Keratinocyte (primary cell): ENCODE measurements around the gene SPX. TPM values are rescaled to one million over a fixed set of nuclear protein-coding genes. Genes with fewer than 3 reads are reported as not detected.
A peak's percentile ranks its signal among the peaks of the same experiment; 100 is the strongest.

ENCODE experiments used
- DNase-seq: peaks from one replicate; pipeline ENCODE4 v3.0.0-alpha.2; 2011; ENCODE audit warnings: low read depth, missing footprints, low spot score
- FAIRE-seq: peaks from 2 replicates; lab custom pipeline; 2011; peaks lifted over from hg19 to GRCh38; lab: Jason Lieb, UNC
- H2AFZ ChIP-seq: 2 replicates; pipeline ENCODE4 v1.6.0; 2012; ENCODE audit warnings: low read length, control low read depth, inconsistent platforms; ENCODE audit not compliant: control insufficient read depth
- H3K27ac ChIP-seq: 2 replicates; pipeline ENCODE4 v1.5.1; 2011; ENCODE audit warnings: low read length; ENCODE audit not compliant: control insufficient read depth, insufficient read depth
- H3K27me3 ChIP-seq: 3 replicates; pipeline ENCODE4 v1.6.0; 2011; ENCODE audit warnings: low read length; ENCODE audit not compliant: control insufficient read depth, insufficient read depth; ENCODE audit errors: extremely low read depth
- H3K36me3 ChIP-seq, 2 experiments: 2 replicates in 1 of 2; 3 replicates in 1 of 2; pipeline ENCODE4 v1.5.1; 2011; ENCODE audit warnings: low read length in 2 of 2, mild to moderate bottlenecking in 1 of 2; ENCODE audit not compliant: control insufficient read depth in 2 of 2, insufficient read depth in 2 of 2; ENCODE audit errors: extremely low read depth in 1 of 2
- H3K4me1 ChIP-seq: 3 replicates; pipeline ENCODE4 v1.5.1; 2011; ENCODE audit warnings: low read length; ENCODE audit not compliant: control insufficient read depth, insufficient read depth; ENCODE audit errors: extremely low read depth
- H3K4me2 ChIP-seq: 3 replicates; pipeline ENCODE4 v1.6.0; 2011; ENCODE audit warnings: low read depth, low read length; ENCODE audit not compliant: control insufficient read depth, insufficient read depth; ENCODE audit errors: extremely low read depth
- H3K4me3 ChIP-seq, 3 experiments: fragments of 200-600 bp in 1 of 3; sonication (generic) in 1 of 3; 2 replicates in 2 of 3; 3 replicates in 1 of 3; pipeline ENCODE4 v1.5.1; 2011 to 2016; ENCODE audit warnings: low read length in 3 of 3, mild to moderate bottlenecking in 3 of 3, control low read depth in 2 of 3, inconsistent platforms in 1 of 3, low read depth in 1 of 3, mixed read lengths in 1 of 3, mixed run types in 1 of 3, moderate library complexity in 1 of 3; ENCODE audit not compliant: control insufficient read depth in 2 of 3, insufficient read depth in 2 of 3; ENCODE audit errors: extremely low read depth in 1 of 3
- H3K79me2 ChIP-seq: 2 replicates; pipeline ENCODE4 v1.6.0; 2012; ENCODE audit warnings: low read length; ENCODE audit not compliant: control insufficient read depth, insufficient read depth
- H3K9ac ChIP-seq: 3 replicates; pipeline ENCODE4 v1.6.0; 2011; ENCODE audit warnings: low read length; ENCODE audit not compliant: control insufficient read depth, insufficient read depth; ENCODE audit errors: extremely low read depth
- H3K9me1 ChIP-seq: 3 replicates; pipeline ENCODE4 v1.6.0; 2011; ENCODE audit warnings: low read length; ENCODE audit not compliant: control insufficient read depth, insufficient read depth; ENCODE audit errors: extremely low read depth
- H3K9me3 ChIP-seq: 2 replicates; pipeline ENCODE4 v1.5.1; 2012; ENCODE audit warnings: low read depth, low read length; ENCODE audit not compliant: control insufficient read depth
- H4K20me1 ChIP-seq: 3 replicates; pipeline ENCODE4 v1.6.0; 2011; ENCODE audit warnings: low read length; ENCODE audit not compliant: control insufficient read depth, insufficient read depth; ENCODE audit errors: extremely low read depth
- CTCF ChIP-seq, 3 experiments: IDR thresholded peaks in 1 of 3; conservative IDR thresholded peaks in 1 of 3; optimal IDR thresholded peaks in 1 of 3; 2 replicates in 2 of 3; 3 replicates in 1 of 3; pipeline versions ENCODE3 to v1.5.1; 2011; ENCODE audit warnings: low read length in 3 of 3, mild to moderate bottlenecking in 3 of 3, moderate library complexity in 2 of 3, control low read depth in 1 of 3, inconsistent platforms in 1 of 3; ENCODE audit not compliant: insufficient read depth in 2 of 3; ENCODE audit errors: extremely low read depth in 1 of 3
- EZH2 ChIP-seq: IDR thresholded peaks from one replicate; pipeline ENCODE4 v1.6.1; 2012; ENCODE audit warnings: inconsistent platforms, mild to moderate bottlenecking, low read length, moderate library complexity
- dilution Hi-C: fragments of 300-500 bp; cut with MboI; formaldehyde crosslinking; loops from one replicate; pipeline ENCODE4 v1.7.0; 2020; ENCODE audit warnings: low sequenced_read_pairs; ENCODE audit not compliant: extremely low pct_ligation_motif_present
- polyA minus RNA-seq, 3 experiments: library from RNA; depleted of rRNA, polyadenylated mRNA; stranded (reverse); fragments of >200 nt; gene quantifications; 1 replicate in 1 of 3; 2 replicates in 1 of 3; 3 replicates in 1 of 3; pipeline ENCODE4 v1.2.3, GENCODE V29; 2011
- polyA plus RNA-seq, 5 experiments: library from polyadenylated mRNA; depleted of rRNA in 3 of 5; stranded (reverse) in 3 of 5; stranded (forward) in 1 of 5; unstranded in 1 of 5; fragments of >200 nt; gene quantifications; 1 replicate in 1 of 5; 2 replicates in 3 of 5; 3 replicates in 1 of 5; pipeline versions ENCODE4 v1.2.1 to v1.2.3, GENCODE V29; 2011 to 2012; ENCODE audit warnings: missing spikeins in 2 of 5, low read depth in 1 of 5, low replicate concordance in 1 of 5

Gene SPX
- polyA plus RNA-seq (0.07 to 0.12 TPM (median 0.12 TPM) in 3 replicates), polyA minus RNA-seq (not detected in 3 replicates)
- not detected for polyA plus RNA-seq (2011; ENCODE audit: low read depth)
- 0.12 and 0.18 TPM in 2 replicates for polyA plus RNA-seq (2011; cell fraction: cytosol; rRNA removed)
- polyA plus RNA-seq (2011; cell fraction: nucleus; rRNA removed): 0.06 TPM in 1 of 2 replicates, not detected in the other
- not detected in 2 replicates for polyA plus RNA-seq (2012; ENCODE audit: low replicate concordance)
- not detected for polyA minus RNA-seq (2011; cell fraction: cytosol; rRNA and poly(A)+ RNA removed)
- 0.08 TPM in 1 of 2 replicates, not detected in the other for polyA minus RNA-seq (2011; cell fraction: nucleus; rRNA and poly(A)+ RNA removed)

GRCh38 chr12:21526053-21526452, at the start of gene SPX:
Gene SPX (plus strand): TSS chr12:21526296. CDS start chr12:21526473, 177 bp downstream.
- no peaks in the 10 kb centered on the region for H3K9me1 ChIP-seq
- no peak within 1 kb of the TSS for H3K27ac ChIP-seq
- no peaks in the 10 kb centered on the region for H4K20me1 ChIP-seq
- H3K9me3 ChIP-seq: no peaks in the 10 kb centered on the region
- peak within 1 kb of the TSS in 1 of 3 experiments; percentile 75 for H3K4me3 ChIP-seq
- FAIRE-seq: no peak
- H3K79me2 ChIP-seq: no peaks in the 10 kb centered on the region
- peaks cover 27% of the 10 kb centered on the region for H3K27me3 ChIP-seq
- no peaks in the 10 kb centered on the region for H3K4me1 ChIP-seq
- peak within 1 kb of the TSS; percentile 90 for H3K4me2 ChIP-seq
- TF ChIP-seq EZH2 (no peak), CTCF (optimal IDR thresholded peaks at IDR 0.05 in 1 of 3, IDR thresholded peaks at IDR 0.05 in 1 of 3, conservative IDR thresholded peaks at IDR 0.05 in 1 of 3; ENCODE audit: extremely low read depth in 1 of 3, insufficient read depth in 2 of 3, low read length in 3 of 3) (no peak)
- H3K9ac ChIP-seq: no peak within 1 kb of the TSS
- H2AFZ ChIP-seq: no peak within 1 kb of the TSS
- dilution Hi-C loops: no loop called here
- no peaks in the 10 kb centered on the region for H3K36me3 ChIP-seq
- DNase-seq: no peak

- H3K27ac ChIP-seq: no peak overlapping the region
- no peak overlapping the region for H3K4me3 ChIP-seq
- H4K20me1 ChIP-seq: no peaks in the 10 kb centered on the region
- dilution Hi-C loops: no loop called here
- no peak overlapping the region for H2AFZ ChIP-seq
- peaks cover 6 to 15% of the 10 kb centered on the region in 2 experiments for H3K36me3 ChIP-seq
- no peak overlapping the region for H3K4me2 ChIP-seq
- TF ChIP-seq EZH2: no peak
- no peak for TF ChIP-seq CTCF (optimal IDR thresholded peaks at IDR 0.05 in 1 of 3, IDR thresholded peaks at IDR 0.05 in 1 of 3, conservative IDR thresholded peaks at IDR 0.05 in 1 of 3; ENCODE audit: extremely low read depth in 1 of 3, insufficient read depth in 2 of 3, low read length in 3 of 3)
- no peaks in the 10 kb centered on the region for H3K9me1 ChIP-seq
- H3K27me3 ChIP-seq: no peaks in the 10 kb centered on the region
- H3K9ac ChIP-seq: no peak overlapping the region
- no peaks in the 10 kb centered on the region for H3K9me3 ChIP-seq
- H3K4me1 ChIP-seq: peaks cover 6% of the 10 kb centered on the region
- FAIRE-seq: no peak
- H3K79me2 ChIP-seq: no peaks in the 10 kb centered on the region
- DNase-seq: no peak
Measured at GRCh38 chr12:21476949-21477348, 49.1 kb upstream of the SPX start.
